Measurements from ENCODE around the gene EXT2. TPM values are rescaled to one million over a fixed set of nuclear protein-coding genes. Genes with fewer than 3 reads are reported as not detected.

The EXT2 gene
- total RNA-seq, 1 donor from 2014 or later, result 24.5 TPM

DNA sequence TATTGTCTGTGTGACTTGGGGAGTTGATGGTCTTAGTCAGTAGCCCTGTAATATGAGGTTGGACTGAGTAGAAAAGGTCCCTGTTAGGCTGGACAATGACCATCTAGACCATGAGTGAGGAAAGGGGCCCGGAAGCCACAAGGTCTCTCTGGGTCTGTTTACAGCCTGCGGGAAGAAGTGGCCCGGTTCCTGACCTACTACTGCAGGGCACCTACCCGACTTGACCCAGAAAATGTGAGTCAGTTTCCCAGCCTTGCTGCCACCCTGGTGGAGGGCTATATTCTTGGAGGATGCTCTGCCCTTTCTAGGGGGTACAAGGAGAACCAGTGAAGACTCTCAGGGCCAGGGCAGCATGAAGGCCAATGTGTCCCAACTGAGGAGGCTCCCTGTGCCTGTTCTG, 44.3 kb upstream of the EXT2 start:
- no peak for DNase-seq
- intact Hi-C loops (cut with micrococcal nuclease), result no loop called here
- Histone ChIP-seq H3K4me3 (no peak overlapping the region), H3K9me3 (replicated peaks) (no peaks in the 10 kb centered on the region), H3K36me3 (no peaks in the 10 kb centered on the region), H3K27me3 (ENCODE audit: low read depth) (peaks cover 3% of the 10 kb centered on the region), H3K27ac (replicated peaks) (no peak overlapping the region), H3K4me1 (no peaks in the 10 kb centered on the region)
- no peak for TF ChIP-seq CTCF (IDR thresholded peaks at IDR 0.05; ENCODE audit: borderline replicate concordance)

DNA sequence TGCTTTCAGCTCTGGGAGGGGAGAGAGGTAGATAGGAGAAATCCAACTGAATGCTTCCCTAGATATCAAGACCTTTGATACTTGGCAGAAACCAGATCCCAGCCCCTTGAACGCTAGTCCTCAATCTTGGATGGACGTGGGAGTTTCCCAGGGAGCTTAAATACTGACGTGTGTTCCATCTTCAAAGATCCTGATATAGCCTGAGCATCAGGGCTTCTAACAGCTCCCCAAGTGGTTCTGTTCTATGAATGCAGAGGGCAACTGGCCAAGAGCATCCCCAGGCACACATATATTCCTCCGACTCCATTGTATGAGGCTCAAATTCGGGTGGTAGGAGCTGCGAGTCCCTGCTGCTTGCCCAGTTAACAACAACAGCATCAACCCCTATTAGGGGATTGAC, 38.1 kb upstream of the EXT2 start:
- intact Hi-C loops (cut with micrococcal nuclease), result no loop called here
- H3K27ac ChIP-seq (replicated peaks), result no peak overlapping the region
- H3K4me3 ChIP-seq, result no peak overlapping the region
- DNase-seq, result no peak
- H3K27me3 ChIP-seq (ENCODE audit: low read depth), result no peaks in the 10 kb centered on the region
- TF ChIP-seq CTCF (IDR thresholded peaks at IDR 0.05; ENCODE audit: borderline replicate concordance), result no peak
- H3K9me3 ChIP-seq (replicated peaks), result no peaks in the 10 kb centered on the region
- no peaks in the 10 kb centered on the region for H3K36me3 ChIP-seq
- H3K4me1 ChIP-seq, result no peaks in the 10 kb centered on the region

GRCh38 chr11:44058275-44058674, 37.2 kb upstream of the EXT2 start:
- Histone ChIP-seq H3K4me3 (no peak overlapping the region), H3K27me3 (ENCODE audit: low read depth) (no peaks in the 10 kb centered on the region), H3K4me1 (no peaks in the 10 kb centered on the region), H3K9me3 (replicated peaks) (no peaks in the 10 kb centered on the region), H3K36me3 (no peaks in the 10 kb centered on the region), H3K27ac (replicated peaks) (no peak overlapping the region)
- intact Hi-C loops (cut with micrococcal nuclease), result no loop called here
- no peak for TF ChIP-seq CTCF (IDR thresholded peaks at IDR 0.05; ENCODE audit: borderline replicate concordance)
- DNase-seq, result no peak

- H3K36me3 ChIP-seq, result peaks cover 4% of the 10 kb centered on the region
- intact Hi-C loops (cut with micrococcal nuclease), result no loop called here
- peak overlapping the region; percentile 76 for H3K4me3 ChIP-seq
- TF ChIP-seq CTCF (IDR thresholded peaks at IDR 0.05; ENCODE audit: borderline replicate concordance), result no peak
- peak overlapping the region; percentile 89 for H3K27ac ChIP-seq (replicated peaks)
- DNase-seq, result no peak
- peaks cover 16% of the 10 kb centered on the region for H3K4me1 ChIP-seq
- no peaks in the 10 kb centered on the region for H3K27me3 ChIP-seq (ENCODE audit: low read depth)
- H3K9me3 ChIP-seq (replicated peaks), result no peaks in the 10 kb centered on the region
These were observed 30.3 kb upstream of the EXT2 start for GRCh38 chr11:44065161-44065661.

DNA sequence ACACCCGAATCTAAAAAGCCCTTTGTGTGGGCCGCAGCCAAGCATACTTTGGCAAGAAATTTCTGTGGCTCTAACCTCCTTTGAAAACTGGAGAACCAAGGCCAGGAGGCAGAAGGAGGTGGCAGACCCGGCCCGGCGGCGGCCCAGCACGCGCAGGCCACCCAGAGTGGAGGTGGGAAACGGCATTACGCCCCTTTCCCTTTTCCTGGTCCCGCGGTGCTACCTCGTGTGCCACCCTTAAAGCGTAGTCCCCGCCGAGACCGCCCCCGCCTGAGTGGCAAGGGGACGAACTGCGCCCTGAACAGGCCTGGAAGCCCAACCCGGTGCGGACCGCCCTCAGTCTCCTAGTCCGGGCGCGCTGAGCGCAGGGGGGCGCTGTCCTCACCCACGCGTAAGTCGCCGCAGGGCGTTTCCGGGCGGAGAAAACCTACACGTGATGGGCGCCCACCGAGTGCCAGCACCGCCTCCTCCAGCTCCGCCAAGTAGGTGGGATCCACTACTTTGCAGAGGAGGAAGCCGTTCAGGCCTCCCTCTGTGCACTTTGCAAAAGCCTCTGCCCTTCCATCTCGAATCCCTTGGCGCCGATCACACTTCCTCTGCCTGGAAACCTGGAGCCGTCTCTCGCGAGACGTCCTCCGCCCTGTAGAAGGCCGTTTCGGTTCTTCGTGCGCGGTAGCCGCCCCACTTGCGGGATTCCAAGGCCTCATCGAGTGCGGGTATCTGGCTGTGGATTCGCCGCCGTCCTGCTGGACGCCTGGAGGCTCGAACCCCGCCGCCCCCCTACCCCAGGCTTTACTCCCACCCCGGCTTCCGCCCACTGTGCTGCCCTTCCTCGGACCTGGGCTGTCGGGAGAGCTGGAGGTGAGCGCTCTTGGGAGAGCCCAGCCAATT, 29.4 kb upstream of the EXT2 start, which contains the start of gene ACCS:
Gene ACCS (plus strand): TSS at position 430 of the 891 bp plus-strand sequence. CDS start 1,358 bp downstream, outside the sequence.
- no peaks in the 10 kb centered on the region for H3K9me3 ChIP-seq (replicated peaks)
- H3K4me1 ChIP-seq, result peaks cover 16% of the 10 kb centered on the region
- H3K4me3 ChIP-seq, result peak within 1 kb of the TSS; percentile 76
- intact Hi-C loops (cut with micrococcal nuclease), result no loop called here
- peaks cover 7% of the 10 kb centered on the region for H3K36me3 ChIP-seq
- H3K27me3 ChIP-seq (ENCODE audit: low read depth), result no peaks in the 10 kb centered on the region
- DNase-seq, result peak; percentile 97
- H3K27ac ChIP-seq (replicated peaks), result peak within 1 kb of the TSS; percentile 89
- TF ChIP-seq CTCF (IDR thresholded peaks at IDR 0.05; ENCODE audit: borderline replicate concordance), result peak; percentile 85
